ENCODE data around the gene CEP85.

DNA sequence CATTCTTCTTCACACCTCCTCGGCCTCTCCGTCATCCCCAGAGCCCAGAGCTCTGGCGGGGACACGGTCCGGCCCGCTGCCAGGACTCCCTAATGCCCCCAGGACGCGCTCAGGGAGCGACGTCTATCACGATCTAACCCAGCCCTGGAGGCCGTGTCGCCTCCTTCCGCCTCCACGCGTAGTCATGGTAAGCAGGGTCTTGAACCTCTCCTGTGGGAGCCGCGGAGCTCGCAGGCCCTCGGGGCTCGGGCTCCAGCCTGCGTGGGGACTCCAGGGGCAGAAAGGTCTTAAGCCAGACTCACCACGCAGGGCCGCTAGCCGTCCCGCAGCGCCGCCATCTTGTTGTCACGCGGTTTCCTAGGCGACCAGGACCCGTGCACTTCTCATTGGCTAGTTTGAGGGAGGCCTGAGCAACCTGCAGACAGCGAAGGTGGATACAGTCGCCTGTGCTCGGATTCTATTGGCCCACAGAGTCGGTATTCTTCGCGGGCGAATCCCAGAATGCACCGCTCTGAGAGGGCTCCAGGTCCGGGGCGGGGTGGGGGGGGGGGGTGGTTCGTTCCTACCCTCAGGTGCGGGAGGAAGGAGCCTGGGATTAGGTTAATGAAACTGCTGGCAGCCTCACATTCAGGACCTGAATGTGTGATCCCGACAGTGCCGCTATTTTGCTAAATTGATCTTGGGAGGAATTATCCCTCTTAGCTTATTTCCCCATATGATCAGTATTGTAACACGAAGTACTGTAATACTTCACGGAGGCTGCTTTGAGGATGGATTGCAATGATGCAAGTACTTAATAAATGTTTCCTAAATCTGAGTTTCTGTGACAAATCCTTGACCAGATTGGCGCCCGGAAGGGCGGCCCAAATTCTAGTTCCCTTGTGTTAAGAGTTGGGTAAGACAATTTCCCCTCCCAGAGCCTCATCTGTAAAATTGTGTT is 72.6 kb downstream of the CEP85 start, which contains the start of gene UBXN11:
- TF ChIP-seq, protein P1, sequence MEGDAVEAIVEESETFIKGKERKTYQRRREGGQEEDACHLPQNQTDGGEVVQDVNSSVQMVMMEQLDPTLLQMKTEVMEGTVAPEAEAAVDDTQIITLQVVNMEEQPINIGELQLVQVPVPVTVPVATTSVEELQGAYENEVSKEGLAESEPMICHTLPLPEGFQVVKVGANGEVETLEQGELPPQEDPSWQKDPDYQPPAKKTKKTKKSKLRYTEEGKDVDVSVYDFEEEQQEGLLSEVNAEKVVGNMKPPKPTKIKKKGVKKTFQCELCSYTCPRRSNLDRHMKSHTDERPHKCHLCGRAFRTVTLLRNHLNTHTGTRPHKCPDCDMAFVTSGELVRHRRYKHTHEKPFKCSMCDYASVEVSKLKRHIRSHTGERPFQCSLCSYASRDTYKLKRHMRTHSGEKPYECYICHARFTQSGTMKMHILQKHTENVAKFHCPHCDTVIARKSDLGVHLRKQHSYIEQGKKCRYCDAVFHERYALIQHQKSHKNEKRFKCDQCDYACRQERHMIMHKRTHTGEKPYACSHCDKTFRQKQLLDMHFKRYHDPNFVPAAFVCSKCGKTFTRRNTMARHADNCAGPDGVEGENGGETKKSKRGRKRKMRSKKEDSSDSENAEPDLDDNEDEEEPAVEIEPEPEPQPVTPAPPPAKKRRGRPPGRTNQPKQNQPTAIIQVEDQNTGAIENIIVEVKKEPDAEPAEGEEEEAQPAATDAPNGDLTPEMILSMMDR (IDR thresholded peaks at IDR 0.05 in 2 of 3, conservative IDR thresholded peaks at IDR 0.05 in 1 of 3; ENCODE audit: borderline replicate concordance in 1 of 3, insufficient read depth in 1 of 3, low read depth in 2 of 3, low read length in 2 of 3), result no peak
- TF ChIP-seq ZNF274 (IDR thresholded peaks at IDR 0.05; ENCODE audit: low read depth, low read length) (no peak), CBX3 (IDR thresholded peaks at IDR 0.05; ENCODE audit: low read depth) (no peak), TCF7L2 (IDR thresholded peaks at IDR 0.05; ENCODE audit: borderline replicate concordance, extremely low read depth, insufficient read depth, insufficient read length) (no peak), EZH2phosphoT487 (IDR thresholded peaks at IDR 0.05; ENCODE audit: borderline replicate concordance) (no peak), POLR2AphosphoS5 (IDR thresholded peaks at IDR 0.05; ENCODE audit: low read depth, low read length) (peak; percentile 73)
